ENCODE results near the gene FOXA1. TPM values are rescaled to one million over a fixed set of nuclear protein-coding genes. Genes with fewer than 3 reads are reported as not detected.

The FOXA1 gene
- total RNA-seq, 1 experiment from 2014 or later, result 212 TPM

- Histone ChIP-seq H3K36me3 (ENCODE audit: low read depth, low read length) (peaks cover 2% of the 10 kb centered on the region), H3K27me3 (ENCODE audit: low read length) (no peaks in the 10 kb centered on the region), H2AFZ (ENCODE audit: low read length) (peak overlapping the region; percentile 55), H3K4me3 (ENCODE audit: low read length) (peak overlapping the region; percentile 93), H3F3A (ENCODE audit: low read length, unreplicated experiment) (no peaks in the 10 kb centered on the region), H3K4me1 (ENCODE audit: insufficient read depth, low read length) (peaks cover 47% of the 10 kb centered on the region), H3K4me2 (ENCODE audit: low read length) (peak overlapping the region; percentile 84), H3K9me3 (ENCODE audit: low read length) (no peaks in the 10 kb centered on the region), H4K20me1 (ENCODE audit: low read length) (peaks cover 2% of the 10 kb centered on the region), H3K9ac (ENCODE audit: low read length) (peak overlapping the region; percentile 99), H3K27ac (ENCODE audit: low read length) (peak overlapping the region; percentile 99), H3K9me2 (replicated peaks; ENCODE audit: low read length) (no peaks in the 10 kb centered on the region), H3K79me2 (ENCODE audit: low read length) (peaks cover 64% of the 10 kb centered on the region)
- no peak for TF ChIP-seq EZH2 (IDR thresholded peaks at IDR 0.05; ENCODE audit: low read length, unreplicated experiment)
- no peak for TF ChIP-seq CTCF (conservative IDR thresholded peaks at IDR 0.05; ENCODE audit: low read depth, low read length)
- no peak for TF ChIP-seq EZH2phosphoT487 (IDR thresholded peaks at IDR 0.05; ENCODE audit: borderline replicate concordance, low read length)
- no TSS peak for BruUV-seq (replicated peaks)
- ChIA-PET CTCF (interaction anchor here (1.0 kb wide), 2 partner anchors 99 to 276 kb away, joined by 3 to 4 read pairs; no protein-coding TSS in a partner anchor), POLR2A (ENCODE audit: unreplicated experiment) (interaction anchor here (0.6 to 0.8 kb wide), 4 partner anchors 14 to 759 kb away, joined by 3 to 4 read pairs (median 3); no protein-coding TSS in a partner anchor)
- intact Hi-C loops (cut with micrococcal nuclease), result loop anchor here (2.0 kb wide), 1 partner anchor 98 kb away; no protein-coding TSS in a partner anchor
- ATAC-seq (no peak), DNase-seq (peak; percentile 10)
These were observed 3.9 kb upstream of the FOXA1 start for GRCh38 chr14:37598747-37599506.

- ChIA-PET CTCF (interaction anchor here (0.9 kb wide), 1 partner anchor 276 kb away, joined by 3 read pairs; no protein-coding TSS in a partner anchor), POLR2A (ENCODE audit: unreplicated experiment) (interaction anchor here (0.5 to 1.1 kb wide), 6 partner anchors 11 to 1590 kb away, joined by 3 to 9 read pairs (median 6); no protein-coding TSS in a partner anchor)
- peak overlapping the region; percentile 99 for H3K9ac ChIP-seq (ENCODE audit: low read length)
- peaks cover 10% of the 10 kb centered on the region for H3K36me3 ChIP-seq (ENCODE audit: low read depth, low read length)
- peak overlapping the region; percentile 99 for H3K27ac ChIP-seq (ENCODE audit: low read length)
- H3K4me3 ChIP-seq (ENCODE audit: low read length), result peak overlapping the region; percentile 93
- DNase-seq, result peak; percentile 75
- H3F3A ChIP-seq (ENCODE audit: low read length, unreplicated experiment), result no peaks in the 10 kb centered on the region
- no peaks in the 10 kb centered on the region for H3K9me3 ChIP-seq (ENCODE audit: low read length)
- peaks cover 72% of the 10 kb centered on the region for H3K79me2 ChIP-seq (ENCODE audit: low read length)
- no TSS peak for BruUV-seq (replicated peaks)
- no peaks in the 10 kb centered on the region for H3K9me2 ChIP-seq (replicated peaks; ENCODE audit: low read length)
- peak overlapping the region; percentile 55 for H2AFZ ChIP-seq (ENCODE audit: low read length)
- H3K27me3 ChIP-seq (ENCODE audit: low read length), result no peaks in the 10 kb centered on the region
- intact Hi-C loops (cut with micrococcal nuclease), result loop anchor here (1.0 to 2.0 kb wide), 2 partner anchors 99 to 276 kb away; no protein-coding TSS in a partner anchor
- peaks cover 47% of the 10 kb centered on the region for H3K4me1 ChIP-seq (ENCODE audit: insufficient read depth, low read length)
- TF ChIP-seq CTCF (conservative IDR thresholded peaks at IDR 0.05; ENCODE audit: low read depth, low read length) (0 out of 2 replicates have a peak, but pooled peaks have one; percentile 40), EZH2 (IDR thresholded peaks at IDR 0.05; ENCODE audit: low read length, unreplicated experiment) (no peak), EZH2phosphoT487 (IDR thresholded peaks at IDR 0.05; ENCODE audit: borderline replicate concordance, low read length) (no peak)
- peak; percentile 30 for ATAC-seq
- H3K4me2 ChIP-seq (ENCODE audit: low read length), result peak overlapping the region; percentile 84
- H4K20me1 ChIP-seq (ENCODE audit: low read length), result peaks cover 10% of the 10 kb centered on the region
These were observed 3.1 kb upstream of the FOXA1 start for GRCh38 chr14:37597914-37598746.
